ENCODE measurements around the gene ETV6.

Gene ETV6

GRCh38 chr12:11763760-11764520 is 114.5 kb downstream of the ETV6 start:
- DNase-seq, result no peak

GRCh38 chr12:11764837-11765236 is 115.4 kb downstream of the ETV6 start:
- DNase-seq, result no peak

GRCh38 chr12:11765421-11765816 is 115.9 kb downstream of the ETV6 start:
- no peak for DNase-seq

- DNase-seq, result peak; percentile 59 to 60
Observed at GRCh38 chr12:11765817-11766794, 116.6 kb downstream of the ETV6 start.

GRCh38 chr12:11767029-11767724 is 117.7 kb downstream of the ETV6 start:
- DNase-seq, result no peak

- DNase-seq, result no peak
Observed at GRCh38 chr12:11767798-11768197, 118.3 kb downstream of the ETV6 start.

GRCh38 chr12:11768233-11768965 is 118.9 kb downstream of the ETV6 start:
- DNase-seq, result no peak

- DNase-seq, result no peak
Observed at GRCh38 chr12:11769723-11770514, 120.4 kb downstream of the ETV6 start.

GRCh38 chr12:11771356-11771755 is 121.9 kb downstream of the ETV6 start:
- no peak for DNase-seq

- DNase-seq, result no peak
Observed at GRCh38 chr12:11771895-11772502, 122.5 kb downstream of the ETV6 start.

GRCh38 chr12:11773889-11774677 is 124.6 kb downstream of the ETV6 start:
- no peak for DNase-seq

GRCh38 chr12:11774821-11775220 is 125.3 kb downstream of the ETV6 start:
- DNase-seq, result no peak

- DNase-seq, result no peak
Observed at GRCh38 chr12:11776316-11776715, 126.8 kb downstream of the ETV6 start.

GRCh38 chr12:11777451-11777850 is 128.0 kb downstream of the ETV6 start:
- no peak for DNase-seq

GRCh38 chr12:11777962-11778361 is 128.5 kb downstream of the ETV6 start:
- DNase-seq, result no peak

- DNase-seq, result no peak
Observed at GRCh38 chr12:11778713-11779685, 129.5 kb downstream of the ETV6 start.

- no peak for DNase-seq
Observed at GRCh38 chr12:11780521-11781101, 131.1 kb downstream of the ETV6 start.

- DNase-seq, result no peak
Observed at GRCh38 chr12:11782914-11783420, 133.5 kb downstream of the ETV6 start.

Measured in stimulated activated CD4-positive, alpha-beta T cell treated with anti-CD3 and anti-CD28 coated beads, Interleukin-4, amount 100 ng/mL, for 4 hours (primary cell).